DMS 273 treated with DMSO at 0.1 percent for 48 hours (cell line): Measurements from ENCODE around the gene IFIT1B.
"Not testable (repeated sequence)": the region's sequence is repeated elsewhere in the genome, so short reads cannot be mapped to it uniquely, and the experiment has no call there.

Experiments
- DNase-seq: peaks from one replicate; lab custom pipeline; 2025; lab: John Stamatoyannopoulos, UW

IFIT1B gene

GRCh38 chr10:89348975-89349374 is 28.9 kb upstream of the IFIT1B start:
- DNase-seq: no peak

DNA sequence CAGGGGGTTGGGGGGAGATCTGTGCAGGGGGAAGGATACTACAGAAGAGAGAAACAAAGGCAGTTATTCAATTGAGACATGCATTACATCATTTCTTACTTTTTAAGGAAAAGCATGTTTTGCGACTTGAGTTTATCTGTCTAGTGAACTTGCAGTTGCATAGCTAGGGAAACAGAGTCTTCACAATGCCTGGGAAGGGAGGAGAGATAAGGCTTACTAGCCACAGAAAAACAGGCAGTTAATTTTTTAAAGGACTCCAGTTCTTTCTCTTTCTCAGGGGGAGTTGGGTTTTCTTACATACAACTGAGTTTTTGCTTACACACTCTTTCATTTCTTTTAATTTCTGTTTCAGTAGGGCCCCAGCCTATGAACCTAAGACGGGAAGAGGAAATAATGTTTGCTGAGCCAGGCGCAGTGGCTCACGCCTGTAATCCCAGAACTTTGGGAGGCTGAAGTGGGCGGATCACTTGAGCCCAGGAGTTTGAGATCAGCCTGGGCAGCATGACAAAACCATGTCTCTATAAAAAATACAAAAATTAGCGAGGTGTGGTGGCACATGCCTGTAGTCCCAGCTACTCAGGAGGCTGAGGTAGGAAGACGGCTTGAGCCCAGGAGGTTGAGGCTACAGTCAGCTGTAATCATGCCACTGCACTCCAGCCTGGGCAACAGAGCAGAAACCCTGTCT is 27.1 kb upstream of the IFIT1B start:
- DNase-seq: not testable (repeated sequence)

GRCh38 chr10:89351412-89351779 is 26.5 kb upstream of the IFIT1B start:
- no peak for DNase-seq

GRCh38 chr10:89351780-89352597 is 25.9 kb upstream of the IFIT1B start:
- no peak for DNase-seq

GRCh38 chr10:89352802-89353201 is 25.1 kb upstream of the IFIT1B start:
- no peak for DNase-seq

- DNase-seq: no peak
Observed at GRCh38 chr10:89355394-89355931, 22.4 kb upstream of the IFIT1B start.

DNA sequence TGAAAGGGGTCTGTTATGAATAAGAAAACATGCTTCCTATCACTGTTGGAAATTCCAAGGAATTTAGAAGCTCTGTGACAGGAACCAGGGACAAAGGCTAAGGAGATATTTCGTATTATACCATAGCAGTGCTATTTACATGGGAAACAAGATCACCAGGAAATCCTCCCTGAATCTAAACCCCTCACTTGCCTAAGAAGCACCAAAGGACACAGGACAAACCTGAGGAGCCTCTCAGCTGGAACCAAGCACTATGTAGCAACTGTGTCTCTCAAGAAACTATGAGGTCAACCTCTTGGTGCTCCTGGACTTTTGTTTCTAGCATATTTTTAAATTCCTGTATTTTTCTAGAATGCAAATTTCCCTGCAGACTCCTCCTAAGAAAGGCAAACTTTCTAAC is 20.8 kb upstream of the IFIT1B start:
- DNase-seq: no peak

DNA sequence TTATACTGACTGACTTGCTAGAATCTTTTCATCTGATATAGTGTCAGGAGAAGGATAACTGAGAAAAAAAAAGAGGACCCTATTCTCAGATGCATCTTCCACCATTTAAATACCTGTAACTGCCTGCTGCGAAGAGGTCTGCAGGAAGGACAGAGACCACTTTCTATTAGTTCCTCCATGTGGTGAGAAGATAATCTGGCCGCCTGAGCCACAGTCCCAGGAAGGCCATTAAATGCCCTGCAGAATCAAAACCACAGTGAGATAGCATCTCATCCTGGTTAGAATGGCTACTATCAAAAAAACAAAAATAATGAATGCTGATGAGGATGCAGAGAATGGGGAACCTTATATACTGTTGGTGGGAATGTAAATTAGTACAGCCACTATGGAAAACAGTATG is 19.9 kb upstream of the IFIT1B start:
- no peak for DNase-seq

GRCh38 chr10:89360157-89360556 is 17.7 kb upstream of the IFIT1B start:
- DNase-seq: no peak

DNA sequence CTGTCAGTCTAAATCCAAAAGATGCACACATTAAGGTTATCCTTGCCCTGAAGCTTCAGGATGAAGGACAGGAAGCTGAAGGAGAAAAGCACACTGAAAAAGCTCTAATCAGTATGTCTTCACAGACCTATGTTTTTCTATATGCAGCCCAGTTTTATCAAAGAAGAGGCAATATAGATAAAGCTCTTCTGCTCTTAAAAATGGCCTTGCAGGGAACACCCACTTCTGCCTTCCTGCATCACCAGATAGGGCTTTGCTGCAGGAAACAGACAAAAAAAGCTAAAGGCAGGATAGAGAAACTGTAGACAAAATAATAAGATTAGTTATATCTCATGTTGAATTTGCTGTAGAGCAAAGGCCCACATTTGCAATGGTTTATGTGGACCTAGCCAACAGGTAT is 14.9 kb upstream of the IFIT1B start:
- no peak for DNase-seq

GRCh38 chr10:89363729-89364442 is 14.0 kb upstream of the IFIT1B start:
- DNase-seq: no peak

DNA sequence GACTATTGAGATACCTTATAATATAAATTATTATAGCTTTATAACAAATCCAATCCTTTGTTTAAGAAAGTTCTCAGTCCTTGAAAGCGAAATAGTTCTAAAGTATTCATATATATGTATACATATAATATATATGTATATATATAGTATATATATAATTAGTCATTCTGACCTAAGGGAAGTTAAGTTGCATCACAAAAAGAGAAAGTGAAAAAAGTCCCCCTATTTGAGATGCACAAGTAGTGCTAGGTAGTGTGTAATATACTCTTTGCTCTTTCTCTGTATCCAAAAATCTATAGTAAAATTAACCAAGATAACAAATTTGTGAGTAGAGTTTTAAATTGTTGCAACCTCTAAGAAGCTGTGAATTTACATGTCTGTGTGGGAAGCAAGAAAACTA is 13.3 kb upstream of the IFIT1B start:
- no peak for DNase-seq

DNA sequence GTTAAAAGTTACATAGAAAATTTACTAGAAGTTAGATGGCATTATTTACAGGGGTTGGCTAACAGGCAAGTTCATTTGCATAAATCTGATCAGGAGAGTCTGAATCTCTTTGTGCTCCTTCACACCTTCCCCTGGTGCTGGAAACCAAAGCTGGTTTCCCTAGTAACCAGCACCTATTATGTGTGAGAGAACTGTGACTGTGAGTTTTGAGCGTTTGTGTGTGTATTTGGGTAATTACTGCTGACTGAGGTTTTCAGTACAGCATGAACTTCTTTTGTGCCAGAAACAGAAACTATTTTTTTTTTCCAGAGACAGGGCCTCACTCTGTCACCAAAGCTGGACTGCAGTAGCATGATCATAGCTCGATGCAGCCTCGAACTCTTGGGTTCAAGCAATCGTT is 10.3 kb upstream of the IFIT1B start:
- no peak for DNase-seq

GRCh38 chr10:89368129-89368528 is 9.7 kb upstream of the IFIT1B start:
- DNase-seq: no peak

GRCh38 chr10:89369156-89370105 is 8.4 kb upstream of the IFIT1B start:
- no peak for DNase-seq

- DNase-seq: no peak
Observed at GRCh38 chr10:89371079-89371478, 6.8 kb upstream of the IFIT1B start.

DNA sequence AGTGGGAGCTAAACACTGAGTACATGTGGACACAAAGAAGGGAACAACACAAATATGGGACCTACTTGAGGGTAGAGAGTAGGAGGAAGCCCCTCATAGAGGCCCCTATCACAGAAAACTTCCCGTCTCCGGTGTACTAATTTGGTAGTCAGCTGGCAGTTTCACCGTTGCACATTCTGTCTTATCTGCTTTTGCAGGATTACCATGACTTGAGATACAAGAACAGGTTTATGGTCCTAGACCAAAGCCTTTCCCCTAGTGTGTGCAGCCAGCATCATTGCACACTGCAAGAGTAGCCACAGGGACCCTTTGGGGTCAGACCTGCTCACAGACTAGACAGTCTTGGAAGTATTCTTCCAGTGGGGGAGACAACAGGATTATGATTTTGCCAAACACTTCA is 5.9 kb upstream of the IFIT1B start:
- DNase-seq: no peak

DNA sequence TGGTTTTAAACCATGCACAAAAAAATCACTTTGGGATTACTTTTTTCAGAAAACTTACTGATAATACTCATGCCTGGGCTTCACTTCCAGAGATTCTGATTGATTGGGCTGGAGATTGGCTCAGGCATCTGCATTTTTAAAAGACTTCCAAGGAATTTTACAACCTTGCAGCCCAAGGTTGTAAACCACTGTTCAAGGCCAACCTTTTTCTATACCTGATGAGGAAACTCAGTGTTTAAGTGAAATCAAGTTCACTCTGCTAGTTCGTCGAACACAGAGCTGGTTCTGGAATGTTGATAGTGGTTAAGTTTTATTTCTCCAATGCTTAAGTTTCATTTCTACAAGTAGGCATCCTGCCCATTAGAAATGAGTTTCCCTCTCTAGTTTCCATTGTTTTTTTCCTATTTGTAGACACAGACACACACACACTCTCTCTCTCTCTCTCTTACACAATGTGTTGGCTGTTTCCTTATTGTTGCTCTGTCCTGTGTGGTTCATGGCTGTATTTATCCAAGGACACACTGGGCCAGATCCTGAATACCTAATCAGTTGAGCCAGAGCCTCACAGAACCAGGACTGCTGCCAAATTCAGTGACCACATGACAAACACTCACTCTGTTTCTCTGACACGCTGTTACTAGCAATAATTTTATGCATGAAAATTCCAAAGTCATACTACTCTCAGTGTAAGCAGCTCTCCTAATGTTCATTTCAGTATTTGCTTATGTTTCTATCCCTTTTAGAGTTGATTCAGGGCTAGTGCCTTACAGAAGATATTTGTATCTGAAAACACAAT is 3.7 kb upstream of the IFIT1B start:
- DNase-seq: no peak

- no peak for DNase-seq
Observed at GRCh38 chr10:89374713-89375141, 3.1 kb upstream of the IFIT1B start.

GRCh38 chr10:89379103-89379502 is 1.2 kb downstream of the IFIT1B start:
- DNase-seq: no peak

DNA sequence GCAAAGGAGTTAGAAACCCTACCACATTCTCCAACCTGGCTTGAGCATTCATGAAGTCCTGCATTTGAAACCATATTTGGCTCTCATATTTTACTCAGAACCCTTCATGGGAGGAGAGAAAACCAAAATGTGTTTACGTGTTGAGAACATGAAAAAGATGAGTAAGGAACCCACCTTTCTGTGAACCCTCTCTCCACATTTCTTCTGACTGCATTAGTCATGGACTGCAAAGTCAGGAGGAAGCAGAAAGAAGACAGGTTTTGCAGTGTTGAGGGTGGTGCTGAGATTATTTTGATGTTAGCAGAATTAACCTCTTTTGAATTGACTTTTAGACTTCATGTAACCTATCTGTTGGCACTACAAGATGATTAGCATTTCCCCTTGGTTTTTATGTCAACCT is 4.9 kb downstream of the IFIT1B start:
- DNase-seq: no peak
